NCI-H774 (cell line): ENCODE measurements around the gene KLHDC4.
"Not testable (repeated sequence)": the region's sequence is repeated elsewhere in the genome, so short reads cannot be mapped to it uniquely, and the experiment has no call there.

Experiments
- DNase-seq: peaks from one replicate; lab custom pipeline; 2025; lab: John Stamatoyannopoulos, UW

Gene KLHDC4

DNA sequence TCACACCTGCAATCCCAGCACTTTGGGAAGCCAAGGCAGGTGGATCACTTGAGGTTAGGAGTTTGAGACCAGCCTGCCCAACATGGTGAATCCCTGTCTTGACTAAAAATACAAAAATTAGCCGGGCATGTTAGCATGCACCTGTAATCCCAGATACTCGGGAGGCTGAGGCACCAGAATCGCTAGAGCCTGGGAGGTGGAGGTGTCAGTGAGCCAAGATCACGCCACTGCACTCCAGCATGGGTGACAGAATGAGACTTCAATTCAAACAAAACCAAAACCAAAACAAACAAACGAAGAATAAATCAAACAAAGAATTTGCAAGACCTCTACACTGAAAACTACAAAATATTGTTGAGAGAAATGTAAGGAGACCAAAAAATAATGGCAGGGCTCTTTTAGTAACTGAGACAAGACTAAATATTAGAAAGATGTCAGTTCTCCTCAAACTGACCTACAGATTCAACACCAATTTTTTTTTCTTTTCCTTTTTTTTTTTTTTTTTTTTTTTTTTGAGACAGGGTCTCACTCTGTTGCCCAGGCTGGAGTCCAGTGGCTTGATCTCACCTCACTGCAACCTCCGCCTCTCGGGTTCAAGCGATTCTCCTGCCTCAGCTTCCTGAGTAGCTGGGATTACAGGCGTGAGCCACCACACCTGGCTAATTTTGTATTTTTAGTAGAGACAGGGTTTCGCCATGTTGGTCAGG is 23.1 kb upstream of the KLHDC4 start:
- DNase-seq: not testable (repeated sequence)

DNA sequence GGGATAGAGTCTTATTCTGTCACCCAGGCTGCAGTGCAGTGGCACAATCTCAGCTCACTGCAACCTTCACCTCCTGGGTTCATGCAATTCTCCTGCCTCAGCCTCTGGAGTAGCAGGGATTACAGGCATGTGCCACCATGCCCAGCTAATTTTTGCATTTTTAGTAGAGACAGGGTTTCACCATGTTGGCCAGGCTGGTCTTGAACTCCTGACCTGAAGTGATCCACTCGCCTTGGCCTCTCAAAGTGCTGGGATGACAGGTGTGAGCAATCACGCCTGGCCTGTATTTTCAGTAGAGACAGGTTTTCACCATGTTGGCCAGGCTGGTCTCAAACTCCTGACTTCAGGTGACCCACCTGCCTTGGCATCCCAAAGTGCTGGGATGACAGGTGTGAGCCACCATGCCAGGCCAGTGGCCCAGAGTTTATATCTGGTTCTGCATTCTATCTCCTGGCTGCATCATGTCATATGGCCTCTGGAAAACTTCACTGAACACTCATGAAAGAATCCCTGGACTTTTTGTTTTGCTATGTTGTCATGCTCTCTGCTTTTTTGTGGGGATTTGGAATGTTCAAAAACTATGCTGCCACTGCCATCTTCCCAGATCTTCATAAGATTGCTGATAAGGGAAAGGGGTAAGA is 21.8 kb upstream of the KLHDC4 start:
- not testable (repeated sequence) for DNase-seq

DNA sequence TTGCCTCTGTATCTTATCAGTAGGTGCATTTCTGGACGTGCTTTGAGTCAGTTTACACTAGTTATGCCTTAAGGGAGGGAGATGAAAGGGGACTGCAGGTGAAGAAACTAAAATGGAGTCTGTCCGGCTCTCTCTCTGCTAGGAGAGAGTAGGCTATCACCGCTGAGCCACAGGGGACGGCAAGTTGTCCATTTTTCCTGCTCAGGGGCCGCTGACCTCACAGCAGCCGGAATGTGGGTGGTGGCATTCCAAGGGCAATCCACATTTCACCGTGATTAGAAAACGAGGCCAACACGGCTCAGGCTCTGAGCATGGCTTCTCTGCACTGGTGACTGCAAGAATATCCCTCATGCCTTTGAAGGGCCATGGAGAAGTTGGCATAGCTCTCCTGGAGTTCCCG is 19.0 kb upstream of the KLHDC4 start:
- no peak for DNase-seq

DNA sequence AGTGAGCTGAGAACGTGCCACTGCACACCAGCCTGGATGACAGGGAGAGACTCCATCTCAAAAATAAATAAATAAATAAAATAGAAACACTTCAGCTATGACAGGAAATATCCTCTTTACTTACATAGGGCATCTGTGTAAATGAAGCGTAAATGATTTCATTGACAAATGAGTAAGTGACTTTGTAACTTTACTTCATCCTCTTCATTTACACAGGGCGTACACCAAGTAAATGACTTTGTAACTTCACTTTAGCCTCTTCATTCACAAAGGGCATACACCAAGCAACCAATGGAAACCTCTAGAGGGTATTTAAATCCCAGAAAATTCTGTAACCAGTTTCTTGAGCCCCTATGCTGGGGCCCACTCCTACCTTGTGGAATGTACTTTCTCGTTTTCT is 16.2 kb upstream of the KLHDC4 start:
- no peak for DNase-seq

DNA sequence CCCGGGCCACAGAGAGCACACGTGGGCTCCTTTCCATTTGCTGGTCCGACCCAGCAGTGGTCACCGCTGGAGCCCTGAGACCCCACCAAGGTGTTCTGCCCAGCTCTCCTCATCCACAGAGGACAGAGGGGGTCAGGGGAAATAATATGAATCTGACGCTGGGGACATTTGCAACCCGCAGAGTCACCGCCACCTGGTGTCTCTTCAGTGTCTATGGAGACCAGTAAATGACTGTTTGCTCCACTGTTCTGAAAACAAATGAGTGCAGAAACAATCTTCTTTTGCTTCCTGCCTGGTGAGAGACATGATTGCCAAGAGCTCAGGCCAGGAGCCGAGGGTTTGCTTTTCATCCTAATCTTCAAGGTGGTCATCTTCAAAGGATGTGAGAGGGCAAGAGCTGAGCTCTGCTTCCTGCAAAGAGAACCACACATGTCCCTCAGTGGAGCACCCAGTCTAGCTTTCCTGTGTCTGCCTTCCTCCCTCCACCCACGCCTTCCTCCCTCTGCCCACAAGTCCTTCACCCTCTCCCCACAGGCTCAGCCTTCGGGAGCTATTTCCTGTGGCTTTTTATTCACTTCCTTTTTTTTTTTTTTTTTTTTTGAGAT is 14.7 kb upstream of the KLHDC4 start:
- peak; percentile 15 for DNase-seq

DNA sequence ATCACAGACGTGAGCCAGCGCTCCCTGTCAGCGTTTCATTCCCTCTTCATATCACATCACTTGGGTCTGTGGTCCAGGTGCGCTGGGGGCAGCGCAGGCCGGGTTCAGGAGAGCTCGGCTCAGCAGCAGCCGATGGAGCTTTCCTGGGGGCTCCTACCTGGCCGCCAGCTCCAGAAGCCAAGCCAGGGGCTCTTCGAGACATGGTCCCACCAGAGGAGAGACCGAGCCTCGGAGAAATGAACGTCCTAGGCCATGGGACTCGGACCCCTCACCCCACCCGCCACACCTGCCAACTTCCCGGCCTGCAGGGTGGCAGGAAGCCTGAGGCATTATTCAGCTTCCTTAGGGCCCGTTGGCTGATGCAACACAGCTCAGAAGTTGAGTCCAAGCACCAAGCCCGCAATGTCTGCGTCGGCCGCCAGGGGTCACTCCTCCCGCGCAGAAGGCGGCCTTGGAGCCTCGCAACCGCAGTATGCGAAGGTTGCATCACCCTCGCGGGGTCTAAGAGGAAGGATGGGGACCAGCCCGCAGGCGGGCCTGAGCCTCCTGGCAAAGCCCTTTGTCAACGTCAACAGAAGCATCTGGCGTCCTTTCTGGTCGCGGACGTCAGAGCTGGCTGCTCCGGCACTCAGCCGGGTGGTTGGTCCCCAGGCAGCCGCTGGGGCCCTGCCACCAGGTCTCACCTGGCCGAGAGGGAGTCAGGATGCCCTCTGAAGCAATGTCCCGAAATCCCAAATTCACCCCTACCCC is 13.2 kb upstream of the KLHDC4 start:
- peak; percentile 75 for DNase-seq

DNA sequence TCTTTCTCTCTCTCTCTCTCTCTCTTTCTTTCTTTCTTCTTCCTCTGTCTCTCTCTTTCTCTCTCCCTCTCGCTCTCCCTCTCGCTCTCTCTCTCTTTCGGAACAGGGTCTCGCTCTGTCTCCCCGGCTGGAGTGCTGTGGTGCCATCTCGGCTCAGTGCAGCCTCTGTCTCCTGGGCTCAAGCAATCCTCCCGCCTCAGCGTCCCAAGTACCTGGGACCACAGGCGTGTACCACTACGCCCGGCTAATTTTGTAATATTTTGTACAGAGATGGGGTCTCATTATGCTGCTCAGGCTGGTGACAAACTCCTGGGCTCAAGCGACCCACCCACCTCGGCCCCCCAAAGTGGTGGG is 12.7 kb upstream of the KLHDC4 start:
- DNase-seq: no peak

DNA sequence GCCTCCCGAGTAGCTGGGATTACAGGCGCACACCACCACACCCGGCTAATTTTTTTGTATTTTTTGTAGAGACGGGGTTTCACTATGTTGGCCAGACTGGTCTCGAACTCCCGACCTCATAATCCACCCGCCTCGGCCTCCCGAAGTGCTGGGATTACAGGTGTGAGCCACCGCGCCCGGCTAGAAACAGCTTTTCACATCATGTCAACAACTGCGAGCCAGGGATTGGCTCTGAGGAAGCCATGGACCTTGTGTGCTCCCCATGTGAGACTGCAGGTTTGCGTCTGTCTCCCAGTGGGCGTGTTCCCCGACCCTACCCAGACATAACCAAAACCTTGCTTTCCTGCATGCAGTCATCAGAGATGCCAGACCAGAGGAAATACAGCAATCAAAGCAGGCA is 8.1 kb upstream of the KLHDC4 start:
- not testable (repeated sequence) for DNase-seq

DNA sequence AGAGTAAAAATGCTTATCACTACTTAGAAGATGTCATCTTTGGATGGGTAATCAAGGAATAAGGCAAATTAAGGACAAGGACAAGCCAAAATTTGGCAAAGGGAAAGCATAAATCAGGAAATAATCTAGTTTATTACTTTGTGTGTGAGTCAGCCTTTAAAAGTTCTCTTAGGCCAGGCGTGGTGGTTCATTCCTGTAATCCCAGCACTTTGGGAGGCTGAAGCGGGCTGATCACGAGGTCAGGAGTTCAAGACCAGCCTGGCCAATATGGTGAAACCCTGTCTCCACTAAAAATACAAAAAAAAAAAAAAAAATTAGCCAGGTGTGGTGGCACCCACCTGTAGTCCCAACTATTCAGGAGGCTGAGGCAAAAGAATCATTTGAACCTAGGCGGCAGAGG is 1.7 kb upstream of the KLHDC4 start:
- DNase-seq: not testable (repeated sequence)

DNA sequence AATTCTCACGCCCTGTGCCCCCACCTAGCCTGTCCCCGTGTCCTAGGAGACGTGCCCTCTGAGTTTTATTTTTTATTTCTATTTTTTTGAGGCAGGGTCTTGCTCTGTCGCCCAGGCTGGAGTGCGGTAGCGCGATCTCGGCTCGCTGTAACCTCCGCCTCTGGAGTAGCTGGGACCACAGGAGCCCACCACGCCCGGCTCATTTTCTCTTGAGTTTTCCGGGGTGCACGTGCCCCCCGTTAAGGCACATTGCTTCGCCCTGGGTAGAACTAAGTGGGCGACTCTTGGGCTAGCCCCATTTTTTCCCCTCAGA is 655 bp upstream of the KLHDC4 start:
- DNase-seq: no peak

DNA sequence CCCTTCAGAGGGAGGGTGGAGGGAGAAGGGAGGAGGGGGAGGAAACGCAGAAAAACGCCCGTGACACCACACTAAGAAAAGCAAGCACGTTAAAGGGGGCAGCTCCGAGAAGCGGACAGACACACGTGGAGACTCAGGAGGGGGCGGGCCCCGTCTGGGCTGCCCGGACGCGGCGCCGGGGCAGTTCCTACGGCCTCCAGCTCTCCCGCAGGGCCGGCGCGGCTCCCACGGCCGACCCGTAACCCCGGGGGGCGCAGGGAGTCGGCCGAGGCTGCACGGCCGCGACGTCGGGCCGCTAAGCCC is 362 bp downstream of the KLHDC4 start:
- no peak for DNase-seq

DNA sequence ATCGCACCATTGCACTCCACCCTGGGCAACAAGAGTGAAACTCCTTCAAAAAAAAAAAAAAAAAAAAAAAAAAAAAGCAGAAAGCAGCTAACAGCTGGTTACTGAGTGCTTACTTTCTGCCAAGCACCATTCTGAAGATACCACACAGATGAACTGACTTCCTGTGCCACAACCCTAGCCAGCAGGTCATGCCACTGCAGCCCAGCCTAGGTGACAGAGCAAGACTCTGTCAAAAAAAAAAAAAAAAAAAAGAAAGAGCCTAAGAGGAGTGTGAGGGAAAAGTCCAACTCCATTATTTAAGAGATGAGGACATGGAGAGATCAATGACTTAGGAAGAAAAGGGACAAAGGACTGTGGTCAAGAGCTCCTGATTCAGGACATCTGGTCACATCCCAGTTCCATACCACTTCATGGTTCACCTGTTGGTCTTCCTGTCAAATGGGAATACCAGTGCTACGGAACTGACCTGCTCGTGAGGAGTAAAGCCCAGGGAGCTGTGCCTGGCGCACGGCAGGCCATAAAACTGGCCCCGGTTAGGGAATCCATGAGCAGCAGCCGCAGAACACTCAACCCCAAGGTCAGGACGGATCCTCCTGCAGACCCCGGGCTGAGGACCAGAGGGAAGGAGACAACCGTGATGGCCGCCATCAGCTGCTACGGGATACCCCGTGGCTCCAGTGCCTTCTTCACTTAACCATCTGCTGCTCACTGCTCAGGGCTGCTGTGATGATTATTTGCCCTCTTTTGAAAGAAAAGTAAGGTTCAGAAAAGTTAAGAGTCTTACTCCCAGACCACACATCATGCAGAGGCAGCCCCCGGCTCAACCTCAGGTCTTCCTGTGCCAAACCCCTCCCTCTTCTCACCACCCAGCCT is 950 bp downstream of the KLHDC4 start:
- no peak for DNase-seq

DNA sequence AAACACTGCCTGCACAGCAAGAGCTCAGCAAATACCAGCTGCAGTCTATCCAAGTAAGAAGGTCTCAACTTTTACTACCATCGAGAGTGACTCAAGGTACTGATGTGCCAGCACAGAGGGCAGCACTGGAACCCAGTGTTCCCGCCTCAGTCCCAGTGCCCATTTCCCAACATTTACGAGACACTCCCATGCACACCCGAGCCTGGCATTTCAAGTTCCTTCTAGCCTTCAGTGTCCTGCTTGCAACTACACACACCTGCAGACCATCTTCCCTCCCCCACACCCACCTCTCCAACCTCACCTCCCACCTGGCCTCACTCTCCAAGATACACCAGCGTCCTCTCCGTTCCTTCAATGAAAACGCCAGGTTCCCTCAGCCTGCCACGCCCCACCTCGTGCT is 3.2 kb downstream of the KLHDC4 start:
- DNase-seq: no peak

DNA sequence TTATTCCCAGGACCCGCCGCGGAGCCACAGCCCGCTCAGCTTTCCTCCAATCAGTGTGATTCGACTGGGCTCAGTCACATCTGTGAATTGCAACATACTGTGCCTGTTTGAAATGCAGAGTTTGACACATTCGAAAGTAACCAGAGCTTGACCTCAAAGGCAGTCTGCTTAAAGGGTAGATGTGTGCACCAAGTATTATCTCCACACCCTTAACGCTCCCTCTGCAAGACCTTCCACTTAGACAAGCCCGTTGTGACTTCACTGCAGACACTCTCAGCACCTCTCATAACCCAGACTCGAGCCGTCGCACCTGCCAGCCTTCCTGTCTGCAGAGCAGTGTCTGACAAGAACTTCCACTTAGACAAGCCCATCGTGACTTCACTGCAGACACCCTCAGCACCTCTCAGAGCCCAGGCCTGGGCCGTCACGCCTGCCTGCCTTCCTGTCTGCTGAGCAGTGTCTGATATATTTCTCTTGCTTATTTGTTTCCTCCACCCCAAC is 3.7 kb downstream of the KLHDC4 start:
- no peak for DNase-seq

DNA sequence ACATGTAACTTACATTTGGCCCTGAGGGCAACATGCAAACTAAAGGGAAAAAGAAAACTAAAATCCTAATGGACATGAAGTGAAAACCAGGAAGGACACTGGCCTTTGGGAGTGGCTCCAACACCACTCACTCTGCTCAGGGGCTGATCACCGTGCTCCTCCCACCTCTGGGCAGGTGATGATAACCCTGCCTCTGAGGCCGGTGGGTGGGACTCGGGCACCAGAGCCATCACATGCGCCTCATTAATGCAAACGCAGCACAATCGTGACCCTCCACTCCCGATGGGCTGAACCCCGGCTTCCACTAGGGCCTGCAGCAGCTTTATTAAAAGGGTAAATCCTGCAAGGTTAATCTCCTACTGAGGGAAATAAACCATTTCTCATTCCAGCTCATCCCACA is 4.7 kb downstream of the KLHDC4 start:
- no peak for DNase-seq

DNA sequence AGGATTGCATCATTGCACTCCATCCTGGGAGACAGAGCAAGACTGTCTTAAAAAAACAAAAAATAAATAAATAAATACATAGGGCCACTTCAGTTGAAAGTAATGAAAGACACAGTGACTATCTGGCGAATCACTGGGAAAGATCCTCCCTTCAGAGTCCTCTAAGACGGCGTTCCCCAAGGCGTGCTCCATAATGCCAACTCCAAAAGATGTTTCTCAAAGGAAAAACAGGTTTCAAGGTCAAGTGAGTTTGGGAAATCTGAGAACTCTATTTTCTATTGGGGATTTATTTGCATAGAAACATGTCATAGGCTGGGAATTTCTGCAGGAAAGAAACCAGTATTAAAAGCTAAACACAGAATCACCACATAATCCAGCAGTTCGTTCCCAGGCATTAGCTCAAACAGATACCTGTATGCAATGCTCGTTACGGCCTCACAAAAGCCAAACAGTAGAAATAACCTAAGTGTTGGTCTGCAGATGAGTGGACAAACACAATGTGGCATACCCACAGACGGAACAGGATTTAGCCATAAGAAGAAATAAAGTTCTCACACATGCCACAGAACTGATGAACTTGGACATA is 7.9 kb downstream of the KLHDC4 start:
- DNase-seq: no peak

DNA sequence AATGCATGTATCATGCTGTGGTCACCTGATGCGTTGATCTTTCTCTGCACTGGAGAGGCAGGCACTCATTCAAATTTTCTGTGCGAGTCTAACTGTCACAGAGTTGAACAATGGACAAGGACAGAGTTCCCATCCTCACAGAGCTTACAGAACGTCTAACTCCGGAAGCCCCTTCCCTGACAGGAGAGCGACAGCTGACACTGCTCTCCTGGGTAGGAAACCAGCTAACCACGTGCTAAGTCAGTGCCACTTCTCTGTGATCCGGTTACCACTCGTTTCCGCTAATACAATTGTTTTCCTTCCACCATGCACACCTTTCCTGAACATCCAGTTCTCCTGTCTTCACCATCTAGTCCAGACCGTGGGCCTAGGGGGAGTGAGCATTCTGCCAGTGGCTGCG is 11.3 kb downstream of the KLHDC4 start:
- DNase-seq: no peak

DNA sequence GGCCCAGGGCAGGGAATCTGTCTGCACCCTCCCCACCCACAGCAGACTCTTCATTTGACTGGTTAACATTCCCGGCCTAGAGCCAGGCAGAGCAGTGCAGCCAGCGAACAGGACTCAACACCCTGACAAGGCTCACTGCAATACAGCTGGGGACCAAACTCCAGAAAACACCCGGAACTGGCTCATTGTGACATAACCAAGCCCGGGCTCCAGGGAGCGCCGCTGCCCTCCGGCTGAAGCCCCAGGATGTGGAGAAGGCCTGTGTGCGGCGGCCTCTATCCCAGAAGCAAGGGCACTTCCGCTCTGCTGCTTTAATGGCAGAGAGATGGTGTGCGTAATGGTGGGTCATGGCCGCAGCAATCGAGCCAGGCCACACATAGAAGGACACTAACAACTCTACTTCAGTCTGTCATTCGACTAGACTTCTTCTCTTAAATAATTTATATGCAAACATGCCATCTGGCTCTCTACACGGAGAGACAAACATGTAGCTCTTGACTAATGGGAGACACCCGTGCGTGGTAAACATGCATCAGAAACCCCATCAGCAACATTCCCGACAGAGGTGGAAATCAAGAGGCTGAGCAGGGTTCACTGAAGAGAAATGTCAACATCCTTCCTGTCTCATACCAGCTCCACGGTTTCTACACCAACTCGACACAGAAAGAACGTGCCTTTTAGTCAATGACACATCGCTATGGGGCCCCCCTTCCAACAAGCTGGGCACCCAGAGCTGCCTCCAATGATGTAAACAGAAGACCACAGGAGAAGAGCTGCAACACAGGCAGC is 18.0 kb downstream of the KLHDC4 start:
- no peak for DNase-seq

DNA sequence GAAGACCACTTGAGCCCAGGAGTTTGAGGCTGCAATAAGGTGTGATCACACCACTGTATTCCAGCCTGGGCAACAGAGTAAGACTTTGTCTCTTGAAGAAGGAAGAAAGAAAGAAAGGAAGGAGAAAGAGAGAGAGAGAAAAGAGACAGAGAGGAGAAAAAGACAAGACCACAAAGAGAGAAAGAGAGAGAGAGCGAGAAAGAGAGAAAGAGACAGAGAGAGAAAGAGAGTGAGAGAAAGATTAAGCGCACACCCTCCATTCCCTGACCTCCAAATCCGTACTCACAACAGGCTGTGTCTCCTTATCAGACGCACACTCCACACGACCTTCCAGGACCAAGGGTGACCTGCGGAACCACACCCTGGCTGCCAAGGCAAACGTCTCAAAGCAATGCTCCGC is 19.6 kb downstream of the KLHDC4 start:
- DNase-seq: no peak

DNA sequence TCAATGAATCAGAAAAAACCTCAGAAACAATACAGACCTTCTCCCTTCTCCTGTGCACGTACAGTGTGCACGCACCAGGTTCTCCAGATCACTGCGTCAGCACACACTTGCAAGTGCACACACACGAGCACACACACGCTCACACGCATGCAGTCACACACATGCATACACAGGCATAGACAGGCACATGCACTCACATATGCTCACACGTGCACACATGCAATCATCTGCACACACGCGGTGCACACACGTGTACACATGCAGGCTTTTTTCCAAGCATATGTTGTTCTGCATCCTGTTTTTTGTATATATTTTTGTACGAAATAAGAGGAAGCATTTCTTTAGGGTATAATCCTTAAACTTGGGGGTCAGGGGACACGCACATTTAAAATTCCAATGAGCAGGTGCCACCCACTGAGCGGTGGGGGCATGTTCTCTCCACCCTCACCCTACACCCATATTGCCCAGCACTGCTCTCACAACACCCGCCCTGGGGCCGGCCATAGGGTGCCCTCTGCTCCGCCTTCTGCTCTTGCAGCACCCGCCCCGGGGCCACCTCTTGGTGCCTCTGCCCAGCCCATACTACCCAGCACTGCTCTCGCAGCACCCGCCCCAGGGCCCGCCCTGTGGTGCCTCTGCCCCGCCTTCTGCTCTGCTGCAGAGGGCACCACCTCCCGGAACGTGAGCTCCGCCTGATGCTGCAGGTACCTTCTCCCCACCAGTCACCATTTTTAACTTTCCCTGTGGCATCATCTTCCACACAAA is 20.9 kb downstream of the KLHDC4 start:
- DNase-seq: no peak
